H9 (cell line): ENCODE measurements around the gene DCDC2C. TPM values are rescaled to one million over a fixed set of nuclear protein-coding genes. Genes with fewer than 3 reads are reported as not detected.

Experiments used
- DNase-seq: peaks from one replicate; pipeline ENCODE4 v3.0.0-alpha.2; 2017
- H2AFZ ChIP-seq: one replicate; pipeline ENCODE4 v1.6.1; 2013; ENCODE audit warnings: mild to moderate bottlenecking, low read length, control low read depth, moderate library complexity
- H2AK5ac ChIP-seq: 2 replicates; pipeline ENCODE4 v1.6.1; 2013; ENCODE audit warnings: low read length, control low read depth, mixed read lengths; ENCODE audit not compliant: insufficient read length
- H2BK120ac ChIP-seq: one replicate; pipeline ENCODE4 v1.6.1; 2013; ENCODE audit warnings: low read depth, mild to moderate bottlenecking, low read length, control low read depth, inconsistent platforms; ENCODE audit not compliant: poor library complexity, severe bottlenecking
- H2BK12ac ChIP-seq: 2 replicates; pipeline ENCODE4 v1.6.1; 2013; ENCODE audit warnings: low read length, control low read depth, mixed read lengths, low read depth; ENCODE audit not compliant: insufficient read length
- H2BK15ac ChIP-seq: 2 replicates; pipeline ENCODE4 v1.6.1; 2013; ENCODE audit warnings: low read depth, low read length, control low read depth
- H2BK20ac ChIP-seq: one replicate; pipeline ENCODE4 v1.6.1; 2013; ENCODE audit warnings: low read depth, mild to moderate bottlenecking, low read length, control low read depth, inconsistent platforms; ENCODE audit not compliant: poor library complexity, severe bottlenecking
- H2BK5ac ChIP-seq: 2 replicates; pipeline ENCODE4 v1.6.1; 2013; ENCODE audit warnings: low read length, control low read depth, mixed read lengths; ENCODE audit not compliant: insufficient read length
- H3K14ac ChIP-seq: 2 replicates; pipeline ENCODE4 v1.6.1; 2013; ENCODE audit warnings: low read length, control low read depth; ENCODE audit not compliant: insufficient read depth
- H3K18ac ChIP-seq: 2 replicates; pipeline ENCODE4 v1.6.1; 2013; ENCODE audit warnings: low read depth, mild to moderate bottlenecking, mixed read lengths, low read length, control low read depth; ENCODE audit not compliant: insufficient read length
- H3K23ac ChIP-seq: 2 replicates; pipeline ENCODE4 v1.6.1; 2013; ENCODE audit warnings: low read length, control low read depth, mixed read lengths, low read depth; ENCODE audit not compliant: insufficient read length
- H3K23me2 ChIP-seq: 2 replicates; pipeline ENCODE4 v1.6.1; 2013; ENCODE audit warnings: low read depth, mild to moderate bottlenecking, mixed read lengths, low read length, control low read depth; ENCODE audit not compliant: insufficient read length, poor library complexity, severe bottlenecking
- H3K27ac ChIP-seq: 2 replicates; pipeline ENCODE4 v1.5.1; 2013; ENCODE audit warnings: low read length, control low read depth, mixed read lengths, low read depth; ENCODE audit not compliant: insufficient read length
- H3K27me3 ChIP-seq: 2 replicates; pipeline ENCODE4 v1.6.1; 2013; ENCODE audit warnings: low read length, control low read depth, inconsistent platforms; ENCODE audit not compliant: insufficient read depth
- H3K4ac ChIP-seq: 2 replicates; pipeline ENCODE4 v1.6.1; 2013; ENCODE audit warnings: low read depth, mild to moderate bottlenecking, control low read depth, inconsistent platforms, low read length, moderate library complexity
- H3K4me1 ChIP-seq: 2 replicates; pipeline ENCODE4 v1.6.1; 2013; ENCODE audit warnings: low read length, control low read depth, inconsistent platforms; ENCODE audit not compliant: insufficient read depth
- H3K4me2 ChIP-seq: 2 replicates; pipeline ENCODE4 v1.6.1; 2013; ENCODE audit warnings: low read length, control low read depth, mixed read lengths; ENCODE audit not compliant: insufficient read length, insufficient read depth
- H3K56ac ChIP-seq: 2 replicates; pipeline ENCODE4 v1.6.1; 2013; ENCODE audit warnings: low read depth, mild to moderate bottlenecking, mixed read lengths, low read length, control low read depth; ENCODE audit not compliant: insufficient read length
- H3K79me1 ChIP-seq: 2 replicates; pipeline ENCODE4 v1.6.1; 2013; ENCODE audit warnings: low read depth, mild to moderate bottlenecking, moderate library complexity, low read length, control low read depth, inconsistent platforms; ENCODE audit not compliant: insufficient read depth, poor library complexity, severe bottlenecking
- H3K79me2 ChIP-seq: 2 replicates; pipeline ENCODE4 v1.6.1; 2013; ENCODE audit warnings: low read length, control low read depth, inconsistent platforms; ENCODE audit not compliant: insufficient read depth
- H3K9ac ChIP-seq: 2 replicates; pipeline ENCODE4 v1.6.1; 2013; ENCODE audit warnings: low read length, control low read depth, mixed read lengths; ENCODE audit not compliant: insufficient read length; ENCODE audit errors: extremely low read depth
- H3K9me3 ChIP-seq: one replicate; pipeline ENCODE4 v1.6.1; 2013; ENCODE audit warnings: low read depth, low read length, inconsistent platforms; ENCODE audit not compliant: control insufficient read depth
- H3T11ph ChIP-seq: one replicate; pipeline ENCODE4 v1.6.1; 2013; ENCODE audit warnings: mild to moderate bottlenecking, low read length, control low read depth, inconsistent platforms
- H4K20me1 ChIP-seq: one replicate; pipeline ENCODE4 v1.6.1; 2013; ENCODE audit not compliant: control insufficient read depth, insufficient read length, insufficient read depth
- H4K5ac ChIP-seq: 2 replicates; pipeline ENCODE4 v1.6.1; 2013; ENCODE audit warnings: low read depth, mild to moderate bottlenecking, mixed read lengths, low read length, control low read depth; ENCODE audit not compliant: insufficient read length
- H4K8ac ChIP-seq: replicated peaks from 2 replicates; pipeline ENCODE4 v1.6.1; 2013; ENCODE audit warnings: low read length, control low read depth, mixed read lengths, low read depth; ENCODE audit not compliant: insufficient read length
- H4K91ac ChIP-seq: 2 replicates; pipeline ENCODE4 v1.6.1; 2013; ENCODE audit warnings: low read depth, mild to moderate bottlenecking, moderate library complexity, mixed read lengths, low read length, control low read depth; ENCODE audit not compliant: insufficient read length
- H3K27ac Mint-ChIP-seq, 3 experiments: 2 replicates in 2 of 3; 3 replicates in 1 of 3; pipeline ENCODE4 v1.8.0; 2020 to 2021; ENCODE audit warnings: mixed read lengths in 3 of 3, mild to moderate bottlenecking in 1 of 3, moderate library complexity in 1 of 3
- H3K27me3 Mint-ChIP-seq: 2 replicates; pipeline ENCODE4 v1.8.0; 2021; ENCODE audit warnings: low read depth, mild to moderate bottlenecking, moderate library complexity, mixed read lengths
- H3K36me3 Mint-ChIP-seq, 3 experiments: 2 replicates in 2 of 3; 3 replicates in 1 of 3; pipeline ENCODE4 v1.8.0; 2020 to 2021; ENCODE audit warnings: low read depth in 3 of 3, mixed read lengths in 3 of 3; ENCODE audit not compliant: insufficient read depth in 1 of 3
- H3K4me1 Mint-ChIP-seq, 2 experiments: 2 replicates each; pipeline ENCODE4 v1.8.0; 2020; ENCODE audit warnings: mixed read lengths in 2 of 2
- H3K4me3 Mint-ChIP-seq, 2 experiments: 2 replicates in 1 of 2; 3 replicates in 1 of 2; pipeline ENCODE4 v1.8.0; 2020 to 2021; ENCODE audit warnings: mild to moderate bottlenecking in 2 of 2, mixed read lengths in 2 of 2, moderate library complexity in 1 of 2
- H3K9me3 Mint-ChIP-seq, 2 experiments: 2 replicates in 1 of 2; 3 replicates in 1 of 2; pipeline ENCODE4 v1.8.0; 2020; ENCODE audit warnings: mild to moderate bottlenecking in 2 of 2, mixed read lengths in 2 of 2, moderate library complexity in 1 of 2
- WGBS: extraction: QIAGEN DNeasy Blood & Tissue Kit; methylation state at CpG from one replicate; pipeline ENCODE4 v1.1.7; 2013; ENCODE audit warnings: missing lambda C conversion rate, low lambda C conversion rate, mixed read lengths; ENCODE audit not compliant: insufficient read length; ENCODE audit errors: extremely low coverage; 5-methylcytosine and 5-hydroxymethylcytosine counted together
- total RNA-seq: library from RNA; stranded (reverse); gene quantifications from 2 replicates; pipeline ENCODE4 v1.2.1, GENCODE V29; 2021
- TF ChIP-seq, protein P1 (sequence below): fragments of 200-600 bp; sonication (generic); conservative IDR thresholded peaks from 3 replicates; pipeline ENCODE4 v1.8.0; 2021; ENCODE audit warnings: antibody characterized with exemption, mild to moderate bottlenecking

Gene DCDC2C
- total RNA-seq, 1 experiment from 2014 or later: not detected

DNA sequence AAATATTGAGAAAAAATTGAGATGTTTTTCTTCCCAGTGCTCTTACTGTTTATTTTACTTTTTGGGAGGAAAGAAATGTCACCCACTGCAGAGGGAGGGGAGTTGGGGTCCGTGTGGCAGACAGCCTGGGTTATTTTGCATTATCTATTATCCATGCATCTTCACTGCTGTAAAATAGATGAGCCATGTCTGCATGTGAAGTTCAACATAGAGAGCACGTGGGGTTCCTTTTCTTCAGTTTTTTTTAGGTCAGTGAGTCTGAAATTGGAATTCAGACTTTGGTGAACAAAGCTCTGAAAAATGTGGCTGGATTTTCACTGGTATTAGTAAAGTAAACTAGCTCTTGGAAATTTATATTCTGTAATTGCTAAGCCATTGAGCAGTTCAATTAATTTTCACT, 2.4 kb downstream of the DCDC2C start:
- no peaks in the 10 kb centered on the region; the same call in 1 of the 2 replicates for H3K27me3 ChIP-seq
- H2BK20ac ChIP-seq: no peak overlapping the region
- no peak overlapping the region for H3K4me2 ChIP-seq
- no peaks in the 10 kb centered on the region for H3K79me1 ChIP-seq
- peaks cover 13 to 14% of the 10 kb centered on the region in 2 experiments for H3K4me1 Mint-ChIP-seq
- peaks cover 8 to 9% of the 10 kb centered on the region in 2 experiments for H3K9me3 Mint-ChIP-seq
- H2BK12ac ChIP-seq: no peak overlapping the region
- H2AK5ac ChIP-seq: no peak overlapping the region
- no peak overlapping the region for H3K18ac ChIP-seq
- no peaks in the 10 kb centered on the region for H4K20me1 ChIP-seq
- H3K56ac ChIP-seq: no peak overlapping the region
- peaks cover 0 to 6% (median 3%) of the 10 kb centered on the region in 3 experiments; a peak in 2 of 7 replicates for H3K36me3 Mint-ChIP-seq
- H3K27ac Mint-ChIP-seq: no peak overlapping the region
- WGBS: no CpG with 5 or more reads among the region's 2 CpGs
- H4K91ac ChIP-seq: no peak overlapping the region
- TF ChIP-seq, protein P1, sequence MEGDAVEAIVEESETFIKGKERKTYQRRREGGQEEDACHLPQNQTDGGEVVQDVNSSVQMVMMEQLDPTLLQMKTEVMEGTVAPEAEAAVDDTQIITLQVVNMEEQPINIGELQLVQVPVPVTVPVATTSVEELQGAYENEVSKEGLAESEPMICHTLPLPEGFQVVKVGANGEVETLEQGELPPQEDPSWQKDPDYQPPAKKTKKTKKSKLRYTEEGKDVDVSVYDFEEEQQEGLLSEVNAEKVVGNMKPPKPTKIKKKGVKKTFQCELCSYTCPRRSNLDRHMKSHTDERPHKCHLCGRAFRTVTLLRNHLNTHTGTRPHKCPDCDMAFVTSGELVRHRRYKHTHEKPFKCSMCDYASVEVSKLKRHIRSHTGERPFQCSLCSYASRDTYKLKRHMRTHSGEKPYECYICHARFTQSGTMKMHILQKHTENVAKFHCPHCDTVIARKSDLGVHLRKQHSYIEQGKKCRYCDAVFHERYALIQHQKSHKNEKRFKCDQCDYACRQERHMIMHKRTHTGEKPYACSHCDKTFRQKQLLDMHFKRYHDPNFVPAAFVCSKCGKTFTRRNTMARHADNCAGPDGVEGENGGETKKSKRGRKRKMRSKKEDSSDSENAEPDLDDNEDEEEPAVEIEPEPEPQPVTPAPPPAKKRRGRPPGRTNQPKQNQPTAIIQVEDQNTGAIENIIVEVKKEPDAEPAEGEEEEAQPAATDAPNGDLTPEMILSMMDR: no peak
- H3K9ac ChIP-seq: no peak overlapping the region
- no peak overlapping the region for H3K23ac ChIP-seq
- no peak overlapping the region for H3T11ph ChIP-seq
- H4K8ac ChIP-seq: no peak overlapping the region
- H2BK120ac ChIP-seq: no peak overlapping the region
- peaks cover 55% of the 10 kb centered on the region for H3K27me3 Mint-ChIP-seq
- no peak overlapping the region for H2BK5ac ChIP-seq
- no peaks in the 10 kb centered on the region; the same call in 1 of the 2 replicates for H3K4me1 ChIP-seq
- H2AFZ ChIP-seq: no peak overlapping the region
- no peaks in the 10 kb centered on the region for H3K9me3 ChIP-seq
- H3K14ac ChIP-seq: no peak overlapping the region
- no peak overlapping the region for H2BK15ac ChIP-seq
- H3K4ac ChIP-seq: no peak overlapping the region
- no peak overlapping the region for H3K27ac ChIP-seq
- H3K23me2 ChIP-seq: no peaks in the 10 kb centered on the region
- no peak for DNase-seq
- H4K5ac ChIP-seq: no peak overlapping the region
- H3K79me2 ChIP-seq: no peaks in the 10 kb centered on the region
- H3K4me3 Mint-ChIP-seq: no peak overlapping the region
